ENCODE data around the gene SLC8A2.

DNA sequence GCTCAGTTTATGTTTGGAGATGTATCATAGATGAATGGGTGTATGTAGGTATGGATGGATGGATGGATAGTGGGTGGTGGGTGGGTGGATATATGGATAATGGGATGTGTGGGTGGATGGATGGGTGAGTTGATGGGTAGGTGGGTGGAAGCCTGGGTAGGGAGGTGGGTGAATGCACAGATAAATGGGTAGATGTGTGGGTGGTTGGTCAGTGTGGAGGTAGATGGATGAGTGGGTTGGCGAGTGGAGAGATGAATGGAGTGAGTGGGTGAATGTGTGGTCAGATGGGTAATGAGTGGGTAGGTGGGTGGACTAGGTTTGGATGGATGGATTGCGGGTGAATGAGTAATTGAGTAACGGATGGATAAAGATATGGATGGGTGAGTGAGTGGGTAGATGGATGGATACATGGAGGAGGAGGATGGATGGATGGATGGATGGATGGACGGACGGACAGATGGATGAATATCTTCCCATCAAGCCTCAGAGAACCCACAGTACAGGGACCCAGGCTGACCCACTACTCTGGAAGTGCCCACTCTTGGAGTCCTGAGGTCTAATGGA is 65.8 kb downstream of the SLC8A2 start:
- TF ChIP-seq, protein P1, sequence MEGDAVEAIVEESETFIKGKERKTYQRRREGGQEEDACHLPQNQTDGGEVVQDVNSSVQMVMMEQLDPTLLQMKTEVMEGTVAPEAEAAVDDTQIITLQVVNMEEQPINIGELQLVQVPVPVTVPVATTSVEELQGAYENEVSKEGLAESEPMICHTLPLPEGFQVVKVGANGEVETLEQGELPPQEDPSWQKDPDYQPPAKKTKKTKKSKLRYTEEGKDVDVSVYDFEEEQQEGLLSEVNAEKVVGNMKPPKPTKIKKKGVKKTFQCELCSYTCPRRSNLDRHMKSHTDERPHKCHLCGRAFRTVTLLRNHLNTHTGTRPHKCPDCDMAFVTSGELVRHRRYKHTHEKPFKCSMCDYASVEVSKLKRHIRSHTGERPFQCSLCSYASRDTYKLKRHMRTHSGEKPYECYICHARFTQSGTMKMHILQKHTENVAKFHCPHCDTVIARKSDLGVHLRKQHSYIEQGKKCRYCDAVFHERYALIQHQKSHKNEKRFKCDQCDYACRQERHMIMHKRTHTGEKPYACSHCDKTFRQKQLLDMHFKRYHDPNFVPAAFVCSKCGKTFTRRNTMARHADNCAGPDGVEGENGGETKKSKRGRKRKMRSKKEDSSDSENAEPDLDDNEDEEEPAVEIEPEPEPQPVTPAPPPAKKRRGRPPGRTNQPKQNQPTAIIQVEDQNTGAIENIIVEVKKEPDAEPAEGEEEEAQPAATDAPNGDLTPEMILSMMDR (IDR thresholded peaks at IDR 0.05): no peak
- no peak for TF ChIP-seq POLR2A (IDR thresholded peaks at IDR 0.05)
